IgD-negative memory B cell (primary cell): ENCODE results near the gene IREB2. TPM values are rescaled to one million over a fixed set of nuclear protein-coding genes. Genes with fewer than 3 reads are reported as not detected.

ENCODE experiments used
- H3K27ac Mint-ChIP-seq, 3 donors: one replicate each; pipeline ENCODE4 v1.8.0; 2020 to 2022; ENCODE audit warnings: mild to moderate bottlenecking in 3 of 3, mixed read lengths in 3 of 3, moderate library complexity in 1 of 3
- H3K27me3 Mint-ChIP-seq: one replicate; pipeline ENCODE4 v1.8.0; 2021; ENCODE audit warnings: mixed read lengths
- H3K36me3 Mint-ChIP-seq: one replicate; pipeline ENCODE4 v1.8.0; 2020; ENCODE audit warnings: mild to moderate bottlenecking, mixed read lengths
- H3K4me1 Mint-ChIP-seq, 3 donors: one replicate each; pipeline ENCODE4 v1.8.0; 2020 to 2022; ENCODE audit warnings: mixed read lengths in 3 of 3, mild to moderate bottlenecking in 1 of 3
- H3K4me3 Mint-ChIP-seq, 4 donors: one replicate each; pipeline ENCODE4 v1.8.0; 2020 to 2022; ENCODE audit warnings: mild to moderate bottlenecking in 4 of 4, mixed read lengths in 4 of 4, moderate library complexity in 3 of 4
- H3K9me3 Mint-ChIP-seq, 3 donors: one replicate each; pipeline ENCODE4 v1.8.0; 2020 to 2021; ENCODE audit warnings: mixed read lengths in 3 of 3, mild to moderate bottlenecking in 1 of 3
- polyA plus RNA-seq: library from polyadenylated mRNA; unstranded; fragments of 300-500 nt; fragmentation: Illumina TruSeq; gene quantifications from one replicate; pipeline ENCODE4 v1.2.3, GENCODE V29; 2021

Gene IREB2
- polyA plus RNA-seq, 1 donor from 2014 or later, result 12.7 TPM

DNA sequence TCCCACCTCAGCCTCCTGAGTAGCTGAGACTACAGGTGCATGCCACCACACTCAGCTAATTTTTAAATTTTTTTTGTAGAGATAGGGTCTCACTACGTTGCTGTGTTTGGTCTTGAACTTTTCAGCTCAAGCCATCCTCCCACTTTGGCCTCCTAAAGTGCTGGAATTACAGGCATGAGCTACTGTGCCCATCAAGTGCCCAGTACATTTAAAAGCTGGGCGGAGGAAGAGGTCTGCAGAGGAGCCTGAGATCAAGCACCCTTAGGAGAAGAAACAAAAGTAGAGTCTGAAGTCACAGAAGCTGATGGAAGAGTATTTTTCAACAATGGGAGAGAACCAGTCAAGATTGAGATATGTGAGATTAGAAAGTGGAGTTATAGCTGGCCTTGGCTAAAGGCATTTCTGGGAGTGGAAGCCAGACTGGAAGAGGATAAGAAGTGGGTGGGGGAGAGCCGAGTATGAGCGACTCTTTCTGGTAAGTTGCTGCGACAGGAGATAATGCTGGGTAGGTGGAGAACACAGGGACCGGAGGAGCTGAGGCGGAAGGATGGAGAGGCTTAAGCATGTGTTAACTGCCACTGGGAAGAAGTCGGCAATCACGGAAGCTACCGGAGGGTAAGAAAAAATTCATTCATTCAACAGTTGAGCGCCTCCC is 782 bp upstream of the IREB2 start:
- H3K4me3 Mint-ChIP-seq, result peak overlapping the region; percentile 98 to 100 (median 98)
- H3K36me3 Mint-ChIP-seq, result peaks cover 8% of the 10 kb centered on the region
- H3K27ac Mint-ChIP-seq, result peak overlapping the region; percentile 96 to 97 (median 97)
- H3K4me1 Mint-ChIP-seq, result peaks cover 28 to 29% (median 29%) of the 10 kb centered on the region in 3 donors
- peaks cover 0 to 6% (median 2%) of the 10 kb centered on the region in 3 donors for H3K9me3 Mint-ChIP-seq
- peaks cover 7% of the 10 kb centered on the region for H3K27me3 Mint-ChIP-seq

- Mint-ChIP-seq H3K27me3 (no peaks in the 10 kb centered on the region), H3K27ac (peak overlapping the region; percentile 91 to 97 (median 96)), H3K4me3 (peak overlapping the region; percentile 98 to 99 (median 98)), H3K36me3 (peaks cover 6% of the 10 kb centered on the region), H3K9me3 (no peaks in the 10 kb centered on the region), H3K4me1 (peaks cover 32 to 41% (median 34%) of the 10 kb centered on the region in 3 donors)
Observed at GRCh38 chr15:78438619-78439285, 736 bp downstream of the IREB2 start.

GRCh38 chr15:78440375-78441373 is 2.7 kb downstream of the IREB2 start:
- Mint-ChIP-seq H3K4me1 (peaks cover 35 to 46% (median 43%) of the 10 kb centered on the region in 3 donors), H3K27me3 (no peaks in the 10 kb centered on the region), H3K9me3 (no peaks in the 10 kb centered on the region), H3K36me3 (peaks cover 8% of the 10 kb centered on the region), H3K27ac (peak overlapping the region in 2 of 3 donors; percentile 58 to 74), H3K4me3 (peak overlapping the region in 3 of 4 donors; percentile 63 to 79 (median 69))

GRCh38 chr15:78444255-78444654 is 6.2 kb downstream of the IREB2 start:
- Mint-ChIP-seq H3K4me3 (no peak overlapping the region), H3K9me3 (no peaks in the 10 kb centered on the region), H3K4me1 (peaks cover 19 to 42% (median 25%) of the 10 kb centered on the region in 3 donors), H3K27ac (peak overlapping the region in 1 of 3 donors; percentile 15), H3K27me3 (no peaks in the 10 kb centered on the region), H3K36me3 (peaks cover 14% of the 10 kb centered on the region)

GRCh38 chr15:78445875-78446274 is 7.9 kb downstream of the IREB2 start:
- Mint-ChIP-seq H3K9me3 (no peaks in the 10 kb centered on the region), H3K4me3 (no peak overlapping the region), H3K36me3 (peaks cover 14% of the 10 kb centered on the region), H3K4me1 (peaks cover 17 to 44% (median 27%) of the 10 kb centered on the region in 3 donors), H3K27me3 (no peaks in the 10 kb centered on the region), H3K27ac (peak overlapping the region in 1 of 3 donors; percentile 83)

- Mint-ChIP-seq H3K4me1 (peaks cover 10 to 38% (median 23%) of the 10 kb centered on the region in 3 donors), H3K36me3 (peaks cover 12% of the 10 kb centered on the region), H3K27ac (no peak overlapping the region), H3K27me3 (no peaks in the 10 kb centered on the region), H3K4me3 (peak overlapping the region in 1 of 4 donors; percentile 46), H3K9me3 (no peaks in the 10 kb centered on the region)
Observed at GRCh38 chr15:78446551-78446950, 8.5 kb downstream of the IREB2 start.

DNA sequence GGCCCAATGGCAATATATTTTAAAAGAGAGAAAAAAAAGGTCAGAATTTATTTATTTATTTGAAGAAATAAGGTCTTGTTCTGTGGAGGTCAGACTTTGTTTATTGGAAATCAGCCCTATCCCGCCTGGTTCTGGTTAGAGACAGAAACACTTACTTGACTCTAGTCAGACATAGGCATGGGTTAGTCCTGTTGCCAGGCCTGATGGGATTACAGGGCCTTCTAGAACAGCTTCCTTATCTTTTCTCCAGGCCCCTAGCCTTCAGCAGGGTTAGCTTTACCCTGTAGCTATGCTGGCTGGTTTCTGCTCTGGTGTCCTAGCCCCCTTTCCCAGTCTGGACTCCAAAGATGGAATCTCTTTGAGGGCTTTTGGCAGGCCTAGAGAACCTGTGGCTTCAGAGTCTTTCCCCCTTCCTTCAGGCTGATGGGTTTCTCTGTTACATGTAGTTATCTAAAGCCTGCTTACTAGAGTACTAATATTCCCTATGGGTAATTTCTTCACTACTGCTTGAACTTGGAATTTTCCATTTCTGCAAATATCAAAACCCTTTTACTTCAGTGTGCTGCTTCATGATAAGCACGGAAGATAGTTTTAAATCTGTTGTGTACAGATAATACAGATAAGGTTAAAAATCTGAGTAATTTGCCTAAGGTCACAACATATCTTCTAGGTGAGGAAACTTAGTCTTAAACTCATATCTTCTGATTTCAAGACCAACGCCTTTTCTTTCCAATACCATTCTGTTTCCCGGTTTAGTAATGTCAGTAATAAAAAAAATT is 10.6 kb downstream of the IREB2 start:
- peaks cover 8% of the 10 kb centered on the region for H3K36me3 Mint-ChIP-seq
- peak overlapping the region in 1 of 4 donors; percentile 66 for H3K4me3 Mint-ChIP-seq
- H3K27ac Mint-ChIP-seq, result no peak overlapping the region
- no peaks in the 10 kb centered on the region for H3K27me3 Mint-ChIP-seq
- H3K9me3 Mint-ChIP-seq, result no peaks in the 10 kb centered on the region
- peaks cover 23 to 49% (median 26%) of the 10 kb centered on the region in 3 donors for H3K4me1 Mint-ChIP-seq

DNA sequence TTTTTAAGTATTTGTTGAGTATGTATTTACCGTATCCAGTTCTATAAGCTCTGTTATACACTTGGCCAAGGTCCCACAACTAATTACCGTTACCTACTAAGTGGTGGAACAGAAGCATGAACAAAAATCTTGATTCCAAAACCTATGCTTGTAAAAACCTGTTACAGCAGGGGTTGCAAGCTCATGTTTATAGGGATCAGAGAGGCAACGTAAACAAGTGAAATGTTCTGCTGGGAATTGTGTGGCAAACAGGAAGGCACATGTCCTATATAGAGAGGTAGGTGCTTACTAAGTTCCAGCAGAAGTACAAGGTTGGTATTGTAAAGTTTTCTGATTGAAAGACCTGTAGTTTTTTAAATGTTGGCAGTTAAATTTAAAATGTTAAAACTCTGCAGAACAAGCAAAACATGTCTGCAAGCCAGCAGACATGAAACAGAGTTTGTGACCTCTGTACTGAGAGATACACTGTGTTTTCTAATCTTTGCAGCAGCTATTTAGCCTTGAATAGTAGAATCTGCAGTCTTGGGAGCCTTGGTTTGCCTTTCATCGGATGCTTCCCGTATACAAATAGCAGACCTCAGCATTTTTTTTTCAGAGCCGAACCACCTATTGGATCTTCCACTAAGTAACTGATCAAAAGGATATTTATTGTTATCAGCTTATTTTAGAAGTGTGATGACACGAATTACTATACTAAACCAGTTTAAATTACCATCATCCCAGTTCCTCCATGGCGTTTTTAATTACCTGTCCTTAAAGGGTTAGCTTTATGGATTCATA is 11.4 kb downstream of the IREB2 start:
- H3K27ac Mint-ChIP-seq, result no peak overlapping the region
- no peak overlapping the region for H3K4me3 Mint-ChIP-seq
- H3K36me3 Mint-ChIP-seq, result peaks cover 6% of the 10 kb centered on the region
- no peaks in the 10 kb centered on the region for H3K27me3 Mint-ChIP-seq
- peaks cover 25 to 52% (median 27%) of the 10 kb centered on the region in 3 donors for H3K4me1 Mint-ChIP-seq
- H3K9me3 Mint-ChIP-seq, result no peaks in the 10 kb centered on the region

DNA sequence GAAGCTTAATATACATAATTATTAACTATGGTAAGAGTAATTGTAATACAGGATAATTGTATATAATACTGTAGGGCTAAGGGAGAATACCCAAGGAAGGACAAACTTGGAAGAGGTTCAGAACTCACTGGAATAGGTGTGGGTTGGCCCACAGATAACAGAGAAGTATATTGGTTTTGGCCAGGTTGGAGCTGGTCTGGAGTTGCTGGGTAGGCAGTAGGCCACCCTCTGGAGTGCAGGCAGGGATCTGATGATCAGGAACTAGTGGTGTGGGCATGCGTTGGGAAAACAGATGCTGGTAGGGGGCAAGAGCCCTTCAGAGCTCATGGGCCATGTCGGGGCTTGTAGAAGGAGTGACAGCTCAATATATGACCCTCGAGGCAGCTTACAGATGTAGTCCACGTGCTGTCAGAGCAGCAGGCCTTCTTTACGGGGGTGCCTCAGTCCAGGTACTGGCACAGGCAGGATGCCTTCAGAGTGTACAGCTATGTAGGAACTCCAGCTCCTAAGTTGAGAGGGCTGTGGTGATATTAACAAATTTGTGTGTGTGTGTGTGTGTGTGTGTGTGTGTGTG is 12.4 kb downstream of the IREB2 start:
- Mint-ChIP-seq H3K27ac (peak overlapping the region in 1 of 3 donors; percentile 68), H3K9me3 (no peaks in the 10 kb centered on the region), H3K4me1 (peaks cover 32 to 57% (median 34%) of the 10 kb centered on the region in 3 donors), H3K27me3 (no peaks in the 10 kb centered on the region), H3K36me3 (peaks cover 7% of the 10 kb centered on the region), H3K4me3 (peak overlapping the region in 2 of 4 donors; percentile 20 to 35)

DNA sequence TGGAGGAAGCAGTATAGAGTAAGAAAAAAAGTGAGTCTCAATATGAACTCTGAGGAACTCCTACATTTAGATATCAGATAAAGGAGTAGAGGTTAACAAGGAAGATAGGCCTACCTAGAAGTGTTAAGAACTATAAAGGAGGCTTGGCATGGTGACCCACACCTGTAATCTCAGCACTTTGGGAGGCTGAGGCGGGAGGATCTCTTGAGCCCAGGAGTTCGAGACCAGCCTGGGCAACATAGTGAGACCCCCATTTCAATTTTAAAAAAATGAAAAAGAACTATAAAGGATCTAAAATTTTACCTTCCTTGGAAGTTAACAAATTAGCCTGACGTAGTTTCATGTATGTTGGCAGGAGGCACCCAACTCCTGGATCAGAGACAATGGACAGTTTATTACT is 14.5 kb downstream of the IREB2 start:
- H3K27ac Mint-ChIP-seq, result no peak overlapping the region
- H3K4me1 Mint-ChIP-seq, result peaks cover 41 to 60% (median 41%) of the 10 kb centered on the region in 3 donors
- peak overlapping the region in 1 of 4 donors; percentile 4 for H3K4me3 Mint-ChIP-seq
- no peaks in the 10 kb centered on the region for H3K9me3 Mint-ChIP-seq
- peaks cover 4% of the 10 kb centered on the region for H3K36me3 Mint-ChIP-seq
- H3K27me3 Mint-ChIP-seq, result no peaks in the 10 kb centered on the region

- H3K36me3 Mint-ChIP-seq, result peaks cover 1% of the 10 kb centered on the region
- H3K27ac Mint-ChIP-seq, result peak overlapping the region in 1 of 3 donors; percentile 25
- H3K4me3 Mint-ChIP-seq, result peak overlapping the region in 2 of 4 donors; percentile 25 to 88
Observed at GRCh38 chr15:78453447-78453846, 15.4 kb downstream of the IREB2 start.

DNA sequence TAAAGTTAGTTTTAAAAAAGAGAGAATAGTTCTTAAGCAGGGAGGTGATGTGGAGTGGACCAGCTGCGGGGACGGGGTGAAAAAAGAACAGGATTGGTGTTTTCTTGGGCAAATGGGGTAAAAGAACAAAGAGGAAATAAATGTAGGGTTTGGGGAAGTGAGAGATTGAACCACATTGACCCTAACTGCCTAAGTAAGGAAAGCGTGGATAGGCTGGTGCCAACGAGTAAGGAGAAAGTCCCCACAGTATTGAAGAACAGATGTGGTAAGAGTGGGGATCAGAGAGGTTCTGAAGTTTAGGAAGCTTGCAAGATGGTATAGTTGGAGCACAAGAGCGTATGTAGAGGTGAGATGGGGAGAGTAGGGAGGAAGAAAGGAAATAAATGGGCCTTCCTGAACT is 17.0 kb downstream of the IREB2 start:
- Mint-ChIP-seq H3K36me3 (peaks cover 1% of the 10 kb centered on the region), H3K4me3 (peak overlapping the region in 2 of 4 donors; percentile 4 to 21), H3K4me1 (peaks cover 42 to 55% (median 45%) of the 10 kb centered on the region in 3 donors), H3K9me3 (no peaks in the 10 kb centered on the region), H3K27ac (peak overlapping the region in 1 of 3 donors; percentile 1), H3K27me3 (no peaks in the 10 kb centered on the region)

More at GRCh38 chr15:78453447-78453846, 15.4 kb downstream of the IREB2 start:
- Mint-ChIP-seq H3K4me1 (peaks cover 41 to 57% (median 48%) of the 10 kb centered on the region in 3 donors), H3K27me3 (no peaks in the 10 kb centered on the region), H3K9me3 (no peaks in the 10 kb centered on the region)

DNA sequence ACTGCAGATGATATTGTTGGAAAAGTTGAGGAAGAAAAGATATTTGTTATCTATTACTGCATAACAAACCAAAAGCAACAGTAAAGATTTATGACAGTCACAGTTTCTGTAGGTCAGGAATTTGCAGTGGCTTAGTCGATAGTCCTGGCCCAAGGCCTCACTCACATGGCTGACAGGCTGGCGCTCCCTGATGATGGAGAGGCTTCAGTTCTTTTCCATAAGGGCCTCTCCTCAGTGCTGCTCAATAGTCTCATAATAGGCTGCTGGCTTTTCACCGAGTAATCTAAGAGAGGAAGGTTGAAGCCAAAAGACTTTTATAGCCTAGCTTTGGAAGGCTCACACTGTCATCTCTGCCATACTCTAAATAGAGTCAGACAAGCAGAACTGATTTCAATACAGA is 17.7 kb downstream of the IREB2 start:
- Mint-ChIP-seq H3K27ac (peak overlapping the region in 2 of 3 donors; percentile 25 to 26), H3K4me1 (peaks cover 39 to 51% (median 46%) of the 10 kb centered on the region in 3 donors), H3K36me3 (peaks cover 1% of the 10 kb centered on the region), H3K27me3 (no peaks in the 10 kb centered on the region), H3K4me3 (peak overlapping the region in 1 of 4 donors; percentile 19), H3K9me3 (no peaks in the 10 kb centered on the region)
